CD4-positive, alpha-beta T cell treated with Interleukin-6 for 4 hours (primary cell): ENCODE data around the gene TEX29.

Source experiments
- DNase-seq: peaks from one replicate; pipeline ENCODE4 v3.0.0-alpha.2; 2020; ENCODE audit warnings: mixed read lengths

The TEX29 gene

DNA sequence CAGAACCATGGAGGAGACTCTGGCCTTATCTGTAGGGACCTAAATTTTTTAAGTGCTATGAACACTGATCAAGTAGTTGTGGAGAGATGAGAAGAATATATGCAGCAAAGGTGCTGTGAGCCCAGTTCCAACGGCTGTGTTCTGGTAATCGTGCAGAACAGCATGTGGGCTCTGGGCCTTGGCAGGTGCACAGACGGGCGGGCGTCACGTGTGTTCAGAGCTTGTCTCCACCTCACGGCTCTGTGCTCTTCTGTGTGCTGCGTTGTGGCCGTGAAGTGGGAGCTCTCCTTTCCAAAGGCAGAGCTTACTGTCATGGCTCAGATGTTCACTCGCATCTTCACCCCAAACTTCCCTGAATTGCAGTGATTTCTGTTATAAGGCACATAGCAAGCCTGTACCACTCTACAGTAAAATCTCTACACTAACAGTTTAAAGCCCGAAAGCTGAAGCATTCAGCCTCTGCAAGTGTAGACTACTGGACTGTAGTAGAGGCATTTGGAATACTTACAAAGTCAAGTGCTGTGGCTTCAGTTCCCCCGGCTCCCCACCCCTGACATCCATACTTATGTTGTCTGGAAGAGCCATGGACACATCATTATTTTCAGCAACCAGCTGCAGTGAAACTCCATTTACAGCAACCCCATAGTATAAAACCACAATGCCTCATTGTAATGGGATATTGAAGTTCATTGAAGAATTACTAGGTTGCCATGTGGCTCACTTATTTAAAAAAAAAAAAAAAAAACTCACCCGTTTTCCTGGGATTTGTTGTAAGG lies 27.5 kb upstream of the TEX29 start:
- DNase-seq = no peak

DNA sequence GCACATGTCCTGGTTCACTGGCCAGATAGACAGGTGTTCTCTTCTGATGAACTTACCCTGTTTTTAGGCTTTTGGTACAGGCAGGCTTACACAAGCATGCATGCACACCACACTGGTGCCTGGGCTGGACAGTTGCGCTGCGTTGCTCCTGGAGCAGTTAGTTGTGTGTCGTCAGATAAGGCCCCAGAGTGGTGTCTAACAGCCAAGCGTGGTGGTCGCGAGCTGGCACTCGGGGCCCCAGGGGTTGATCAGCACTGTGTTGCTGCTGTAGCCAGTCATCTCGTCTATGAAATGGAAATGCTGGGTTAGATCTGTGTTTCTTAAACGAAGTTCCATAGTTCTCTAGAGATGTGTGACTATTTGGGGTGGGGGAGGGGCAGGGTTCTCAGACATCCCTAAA lies 24.6 kb upstream of the TEX29 start:
- DNase-seq = no peak

DNA sequence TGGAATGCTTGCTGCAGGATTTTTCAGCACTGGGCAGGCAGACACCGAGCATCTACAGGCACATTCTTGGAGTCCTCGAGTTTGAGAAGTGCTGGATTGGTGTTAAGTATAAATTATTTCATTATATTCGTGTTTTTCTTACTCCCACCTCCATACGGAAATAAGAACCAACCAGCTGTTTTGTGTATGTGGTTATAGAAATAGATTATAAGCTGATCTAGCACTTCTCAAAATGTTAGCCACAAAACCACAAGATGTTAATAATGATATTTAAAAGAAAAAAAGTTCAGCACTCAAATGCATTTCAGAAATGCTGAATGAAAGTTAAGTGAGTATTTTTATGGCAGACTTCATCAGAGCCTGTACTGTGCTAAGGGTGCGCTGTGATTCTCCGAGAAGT lies 24.0 kb upstream of the TEX29 start:
- no peak for DNase-seq

DNA sequence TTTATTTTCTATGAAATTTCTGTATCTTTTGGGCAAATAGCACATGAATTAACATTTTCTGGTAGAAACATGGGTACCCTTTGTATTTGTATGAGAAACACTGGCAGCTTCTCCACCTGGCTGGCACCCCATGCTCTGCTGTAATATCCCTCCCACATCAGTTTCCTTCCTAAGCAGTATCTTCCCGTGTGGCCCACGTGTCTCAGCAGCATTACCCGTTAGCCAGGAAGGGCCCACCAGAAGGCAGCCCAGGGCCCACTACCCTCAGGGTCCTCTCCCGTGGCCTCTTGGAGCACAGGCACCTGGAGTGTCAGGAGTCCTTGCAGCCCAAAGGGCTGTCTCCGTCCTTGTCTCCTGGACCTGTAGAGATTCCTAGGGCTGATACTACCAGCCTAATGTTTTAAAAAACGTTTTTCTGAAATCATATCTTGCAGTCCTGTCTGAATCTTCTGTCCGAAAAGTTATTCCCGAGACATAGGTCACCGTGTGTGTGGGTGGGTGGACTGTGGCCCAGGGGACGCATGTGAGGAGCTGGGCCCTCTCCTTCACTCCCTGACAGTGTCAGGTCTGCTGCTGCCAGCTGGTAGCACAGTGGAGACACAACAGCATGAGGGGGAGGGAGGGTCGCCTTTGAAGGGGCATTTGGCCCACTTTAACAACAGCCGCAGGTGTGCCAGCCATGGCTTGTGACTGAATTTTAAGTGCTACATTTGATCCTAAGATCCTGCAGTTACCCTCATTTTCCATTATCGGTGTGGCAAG lies 22.0 kb upstream of the TEX29 start:
- DNase-seq = no peak

DNA sequence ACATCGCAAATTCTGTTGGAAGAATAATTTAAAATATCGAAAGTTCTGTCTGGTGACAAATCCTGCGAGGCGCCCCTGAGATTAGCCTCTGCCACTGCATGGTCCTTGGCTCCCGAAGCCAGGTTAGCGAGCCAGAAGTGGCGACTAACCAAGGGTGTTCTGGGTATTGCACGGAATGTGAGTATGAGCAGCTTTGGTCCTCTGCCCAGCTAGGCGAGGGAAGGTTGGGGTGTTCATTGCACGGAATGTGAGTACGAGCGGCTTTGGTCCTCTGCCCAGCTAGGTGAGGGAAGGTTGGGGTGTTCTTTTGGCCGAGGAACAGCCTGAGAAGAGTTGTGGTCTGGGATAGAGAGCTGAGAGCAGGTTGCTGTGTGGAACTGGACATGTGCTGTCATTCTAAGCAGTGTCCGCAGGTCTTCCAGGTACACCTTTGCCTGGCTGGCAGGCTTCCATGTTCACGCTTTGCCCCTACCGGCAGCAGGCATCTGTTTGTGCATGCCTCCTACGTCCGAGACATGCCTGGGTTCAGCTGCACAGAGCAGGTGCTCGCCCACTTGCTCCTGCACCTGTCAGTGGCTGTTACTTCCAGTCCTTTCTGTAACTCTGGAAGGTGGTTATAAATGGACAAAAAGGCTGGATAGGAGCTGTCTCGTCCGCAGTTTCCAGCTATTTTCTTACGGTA lies 18.3 kb upstream of the TEX29 start:
- DNase-seq = no peak

DNA sequence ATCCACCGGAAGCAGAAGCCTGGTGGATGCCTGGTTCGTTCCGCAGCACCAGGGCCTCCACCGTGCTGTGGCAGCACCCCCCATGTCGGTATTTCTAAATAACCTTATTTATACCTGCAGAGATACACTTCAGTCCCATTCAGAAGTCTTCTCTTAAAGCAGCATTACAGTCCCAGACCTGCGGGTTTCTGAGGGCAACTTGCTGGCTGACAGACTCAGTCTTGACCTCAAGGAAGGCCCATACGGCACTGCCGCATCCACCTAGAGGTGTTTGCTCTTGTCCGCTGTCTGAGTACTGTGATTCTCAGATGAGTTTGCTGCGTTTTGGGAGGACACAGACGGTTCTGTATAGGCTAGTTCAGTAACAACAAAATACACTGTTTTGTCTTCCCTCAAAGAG lies 16.9 kb upstream of the TEX29 start:
- no peak for DNase-seq

DNA sequence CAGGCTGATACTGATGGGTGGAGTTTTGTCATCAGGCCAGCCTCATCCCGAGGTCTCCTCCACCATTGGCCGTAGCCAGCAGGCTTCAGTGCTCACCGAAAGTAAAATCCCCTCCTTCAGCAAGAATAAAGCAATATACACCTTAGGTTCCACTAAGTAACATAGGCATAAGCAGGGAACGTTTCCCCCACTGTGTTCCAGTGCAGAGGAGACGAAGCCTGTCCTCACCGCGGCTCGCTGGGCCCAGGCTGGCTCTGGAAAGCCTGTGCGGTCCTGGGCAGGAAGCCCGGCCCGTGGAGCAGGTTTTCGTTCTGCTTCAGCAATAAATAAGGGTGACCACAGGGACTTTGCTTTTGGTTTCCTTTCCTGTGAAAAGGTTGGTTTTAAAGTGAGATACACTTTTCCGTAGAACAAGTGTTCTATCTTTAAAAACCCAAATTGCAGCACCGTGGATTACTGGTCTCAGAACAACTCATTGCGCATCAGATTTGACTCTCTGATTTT lies 16.3 kb upstream of the TEX29 start:
- no peak for DNase-seq

DNA sequence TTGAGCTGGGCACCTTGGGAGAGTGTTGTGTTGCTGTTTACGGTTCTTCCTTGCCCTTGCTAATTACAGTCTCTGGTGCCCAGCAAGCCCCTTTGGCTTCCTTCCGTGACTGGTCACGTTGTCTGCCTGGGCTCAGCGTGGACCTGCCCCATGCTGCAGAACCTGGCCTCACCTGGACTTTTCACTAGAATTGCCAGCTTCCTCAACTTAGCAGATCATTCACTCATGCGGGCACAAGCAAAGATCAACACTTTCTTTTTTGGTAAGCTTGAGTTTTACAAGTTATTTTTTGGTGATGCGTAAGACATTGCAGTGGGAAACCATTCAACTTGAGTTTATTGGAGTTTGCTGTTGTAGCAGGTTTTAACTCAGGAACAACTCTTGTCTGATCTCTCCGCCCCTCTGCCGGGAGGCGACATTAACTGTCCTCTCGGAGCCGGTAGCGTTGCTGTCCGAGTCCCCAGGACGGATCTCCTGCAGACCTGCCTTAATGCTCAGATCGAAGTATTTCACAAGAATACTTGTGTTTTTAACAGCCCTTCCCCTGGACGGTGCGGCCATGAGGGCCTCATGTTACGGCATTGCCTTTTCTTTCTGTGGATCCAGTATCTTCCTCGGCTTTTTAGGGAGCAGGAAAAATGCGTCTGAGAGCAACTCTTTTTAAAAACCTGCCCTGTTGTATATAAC lies 15.7 kb upstream of the TEX29 start:
- no peak for DNase-seq

DNA sequence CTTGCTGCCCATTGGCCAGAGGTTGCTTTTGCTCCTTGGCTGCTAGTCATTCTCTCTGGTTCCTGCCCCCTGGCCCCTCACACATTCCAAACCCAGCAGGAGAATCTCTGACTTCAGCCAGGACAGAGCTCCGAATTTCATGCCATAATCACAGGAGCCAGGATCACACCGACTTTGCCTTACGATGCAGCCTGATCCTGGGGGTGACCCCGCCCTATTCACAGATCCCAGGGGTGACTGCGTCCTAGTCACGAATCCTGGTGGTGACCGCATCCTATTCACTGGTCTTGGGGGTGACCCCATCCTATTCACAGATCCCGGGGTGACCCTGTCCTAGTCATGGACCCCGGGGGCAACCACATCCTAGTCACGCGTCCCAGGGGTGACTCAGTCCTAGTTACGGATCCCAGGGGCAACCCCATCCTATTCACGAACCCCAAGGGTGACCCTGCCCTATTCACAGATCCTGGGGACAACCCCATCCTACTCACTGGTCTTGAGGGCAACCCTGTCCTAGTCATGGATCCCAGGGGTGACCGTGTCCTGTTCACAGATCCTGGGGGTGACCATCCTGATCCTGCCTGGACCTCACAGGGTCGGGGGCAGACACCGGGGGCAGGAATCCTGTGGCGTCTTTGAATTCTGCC lies 7.4 kb upstream of the TEX29 start:
- DNase-seq = no peak

DNA sequence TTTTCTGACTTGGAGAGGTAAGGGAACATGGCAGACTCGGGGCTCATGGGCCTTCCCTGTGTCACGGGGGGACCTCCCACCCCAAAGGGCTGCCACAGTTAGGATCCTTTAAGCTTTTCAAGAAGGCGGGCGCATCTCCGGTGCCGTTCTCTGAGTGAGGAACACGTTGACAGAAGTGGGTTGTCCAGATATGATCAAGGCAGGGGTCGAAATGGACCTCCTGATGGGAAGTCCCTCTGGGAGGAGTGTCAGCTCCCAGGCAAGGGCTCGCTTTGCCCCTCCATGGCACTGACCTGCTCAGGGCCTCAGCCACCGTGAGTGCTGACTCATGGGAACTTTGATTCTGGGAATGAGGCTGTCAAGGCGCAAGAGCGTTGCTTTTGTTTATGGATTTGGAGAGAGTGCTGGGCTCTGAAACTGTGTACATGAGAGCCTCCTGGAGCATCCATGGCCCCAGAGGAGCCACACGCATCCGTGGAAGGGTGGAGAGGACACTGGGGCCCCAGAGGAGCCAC lies 6.5 kb upstream of the TEX29 start:
- no peak for DNase-seq

DNA sequence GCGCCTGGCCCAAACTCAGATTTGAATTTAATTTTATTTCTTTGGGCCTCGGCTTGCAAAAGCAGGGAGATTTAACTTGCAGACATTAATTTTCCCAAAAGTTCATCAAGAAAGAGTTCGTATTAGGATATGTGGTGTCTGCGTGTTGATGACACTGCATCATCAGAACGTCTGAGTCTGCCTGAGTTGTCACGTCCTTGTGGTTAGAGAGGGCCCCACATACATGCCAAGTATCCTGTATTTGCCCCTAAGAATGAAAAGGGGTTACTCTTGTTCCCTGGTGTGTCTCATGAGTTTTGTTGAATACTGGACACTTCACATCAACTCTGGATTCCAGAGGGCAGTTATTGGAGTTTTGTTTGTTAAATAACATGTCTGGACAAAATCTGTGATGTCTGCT lies 5.6 kb upstream of the TEX29 start:
- no peak for DNase-seq

DNA sequence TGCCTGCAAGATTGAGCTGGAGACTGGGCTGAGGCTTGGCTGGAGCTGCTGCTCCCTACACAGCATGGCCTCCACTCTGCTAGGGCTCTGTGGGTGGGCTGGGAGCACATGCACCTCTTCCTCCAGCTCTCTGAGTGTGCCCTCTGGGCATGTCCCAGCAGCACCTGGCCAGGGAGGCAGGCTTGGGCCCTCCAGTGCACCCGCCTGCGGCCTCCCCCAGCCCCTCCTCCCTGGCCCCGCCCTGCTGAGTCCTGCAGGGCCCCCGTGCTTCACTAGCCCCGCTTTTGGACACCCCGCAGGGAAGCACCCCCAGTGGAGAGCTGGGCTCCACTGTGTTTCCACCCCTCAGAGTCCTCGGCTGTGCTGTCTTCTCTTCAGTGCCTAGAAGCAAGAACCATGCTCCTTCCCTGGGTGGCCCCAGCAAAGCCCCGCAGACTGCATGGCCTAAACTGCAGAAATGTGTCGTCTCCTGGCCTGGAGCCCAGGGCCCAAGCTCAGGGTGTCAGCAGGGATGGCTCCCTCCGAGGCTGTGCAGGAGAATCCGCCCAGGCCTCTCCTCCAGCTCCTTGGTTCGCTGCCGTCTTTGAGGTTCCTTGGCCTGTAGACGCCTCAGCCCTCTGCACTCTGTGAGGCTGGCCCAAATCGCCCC lies 5.0 kb upstream of the TEX29 start:
- DNase-seq = no peak

DNA sequence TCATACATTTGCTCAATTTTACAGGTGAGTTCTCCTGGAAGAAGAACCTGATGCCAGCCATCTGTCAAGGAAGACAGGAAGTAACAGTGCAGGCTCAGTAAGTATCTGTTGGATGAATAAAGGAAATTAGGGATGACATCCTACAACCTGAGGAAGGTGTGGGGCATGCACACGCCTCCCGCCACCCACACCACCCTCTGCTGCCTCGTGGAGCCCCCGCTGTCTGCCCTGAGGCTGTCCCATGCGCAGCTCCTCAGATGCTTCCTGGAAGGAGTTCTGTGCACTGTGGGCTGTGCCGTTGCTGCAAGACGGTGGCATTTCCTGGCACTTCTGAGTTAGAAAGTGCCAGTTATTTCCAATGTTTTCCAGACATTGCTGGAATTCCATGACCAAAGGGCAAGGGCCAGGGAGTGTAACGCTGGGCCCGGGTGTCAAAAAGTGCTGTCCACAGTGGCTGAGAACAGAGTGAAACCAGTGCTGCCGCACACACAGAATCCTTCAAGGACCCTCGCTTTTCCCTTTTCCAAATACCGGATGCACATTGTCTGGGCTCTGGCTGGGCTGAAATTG lies 4.2 kb upstream of the TEX29 start:
- no peak for DNase-seq

DNA sequence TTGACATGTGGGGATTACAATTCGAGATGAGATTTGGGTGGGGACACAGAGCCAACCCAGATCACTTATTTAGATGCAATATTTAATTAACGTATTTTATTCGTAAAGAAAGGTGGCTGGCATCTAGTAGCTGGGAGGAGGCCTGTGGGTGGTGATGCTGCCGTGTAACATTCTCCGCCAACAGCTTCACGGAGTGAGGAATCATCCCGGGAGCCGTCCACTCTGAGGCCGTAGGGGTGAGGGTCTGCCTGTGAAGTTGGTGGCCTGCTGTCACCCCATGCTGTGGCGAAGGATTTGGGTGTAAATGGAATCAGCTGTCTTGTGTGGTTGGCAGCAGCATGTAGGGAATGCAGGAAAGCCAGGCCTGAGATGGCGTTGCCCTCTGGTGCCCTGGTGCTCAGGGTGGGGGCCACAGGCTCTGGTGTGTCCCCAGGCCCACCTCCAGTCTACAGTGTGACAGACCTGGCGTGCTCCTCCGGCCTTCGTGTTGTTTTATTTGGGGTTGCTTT lies 3.3 kb upstream of the TEX29 start:
- DNase-seq = no peak

DNA sequence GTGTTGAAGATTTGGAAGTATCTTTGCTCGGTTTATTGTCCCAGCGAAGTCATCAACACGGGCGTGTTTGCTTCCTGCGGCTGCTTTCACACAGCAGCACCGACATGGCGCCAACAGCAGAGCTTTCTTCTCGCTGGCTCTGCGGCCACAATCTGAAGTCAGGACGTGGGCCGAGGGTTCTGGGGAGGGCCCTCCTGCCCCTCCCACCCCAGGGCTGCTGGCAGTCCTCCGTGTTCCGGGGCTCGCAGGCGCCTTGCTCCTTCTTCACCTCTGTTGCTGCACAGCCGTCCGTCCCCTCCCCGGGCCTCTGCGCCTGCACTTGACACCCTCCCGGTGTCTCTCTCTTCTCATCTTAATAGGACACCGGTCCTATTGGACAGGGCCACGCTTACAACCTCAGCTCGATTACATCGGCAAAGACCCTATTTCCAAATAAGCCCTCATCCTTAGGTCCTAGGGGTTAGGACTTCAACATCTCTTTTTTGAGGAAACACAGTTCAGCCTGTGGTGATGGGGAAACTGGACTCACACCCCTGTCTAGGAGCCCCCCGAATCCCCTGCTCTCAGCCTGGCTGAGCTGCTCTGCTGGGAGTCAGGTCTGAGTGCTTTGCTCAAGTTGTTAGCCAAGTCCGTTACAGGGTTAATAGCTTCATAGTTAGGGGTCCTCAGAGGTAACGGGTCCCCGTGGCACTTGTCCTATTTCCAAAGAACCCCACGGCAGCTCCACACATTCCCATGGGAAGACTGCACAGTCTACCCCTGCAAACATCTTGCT lies 2.7 kb upstream of the TEX29 start:
- DNase-seq = no peak

DNA sequence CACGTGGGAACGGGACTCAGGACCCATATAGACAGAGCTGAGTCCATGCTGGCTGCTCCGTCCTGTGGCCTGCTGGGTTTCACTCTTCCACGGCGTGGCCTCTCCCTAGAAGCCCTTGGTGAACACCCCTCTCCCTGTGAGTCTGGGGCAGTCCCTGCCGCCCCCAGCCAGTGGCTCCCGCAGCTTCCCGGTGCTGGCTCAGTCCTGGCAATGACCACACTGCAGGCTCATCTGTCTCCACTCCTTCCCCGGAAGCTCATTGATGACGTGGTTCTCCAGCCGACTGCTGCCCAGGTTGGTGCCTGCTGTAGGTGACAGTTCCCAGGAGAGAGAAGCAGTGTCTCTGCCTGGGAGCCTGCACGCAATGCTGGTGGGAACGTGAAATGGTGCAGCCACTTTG lies 2.1 kb upstream of the TEX29 start:
- DNase-seq = no peak

DNA sequence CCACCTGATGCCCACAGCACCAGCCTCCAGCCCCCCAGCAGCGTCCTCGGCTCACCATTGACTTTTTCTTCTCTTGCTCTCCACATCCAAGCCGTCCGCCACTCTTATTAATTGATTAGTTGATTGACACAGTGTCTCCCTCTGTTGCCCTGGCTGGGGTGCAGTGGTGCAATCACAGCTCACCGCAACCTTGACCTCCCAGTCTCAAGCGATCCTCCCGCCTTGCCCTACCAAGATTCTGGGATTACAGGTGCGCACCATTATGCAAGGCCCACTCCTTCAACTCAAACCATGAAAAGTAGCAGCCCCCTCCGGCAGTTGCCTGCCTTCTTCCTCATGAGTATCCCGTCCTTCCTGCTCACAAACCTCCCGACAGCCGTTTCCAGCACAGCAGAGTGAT lies 921 bp upstream of the TEX29 start:
- DNase-seq = no peak

DNA sequence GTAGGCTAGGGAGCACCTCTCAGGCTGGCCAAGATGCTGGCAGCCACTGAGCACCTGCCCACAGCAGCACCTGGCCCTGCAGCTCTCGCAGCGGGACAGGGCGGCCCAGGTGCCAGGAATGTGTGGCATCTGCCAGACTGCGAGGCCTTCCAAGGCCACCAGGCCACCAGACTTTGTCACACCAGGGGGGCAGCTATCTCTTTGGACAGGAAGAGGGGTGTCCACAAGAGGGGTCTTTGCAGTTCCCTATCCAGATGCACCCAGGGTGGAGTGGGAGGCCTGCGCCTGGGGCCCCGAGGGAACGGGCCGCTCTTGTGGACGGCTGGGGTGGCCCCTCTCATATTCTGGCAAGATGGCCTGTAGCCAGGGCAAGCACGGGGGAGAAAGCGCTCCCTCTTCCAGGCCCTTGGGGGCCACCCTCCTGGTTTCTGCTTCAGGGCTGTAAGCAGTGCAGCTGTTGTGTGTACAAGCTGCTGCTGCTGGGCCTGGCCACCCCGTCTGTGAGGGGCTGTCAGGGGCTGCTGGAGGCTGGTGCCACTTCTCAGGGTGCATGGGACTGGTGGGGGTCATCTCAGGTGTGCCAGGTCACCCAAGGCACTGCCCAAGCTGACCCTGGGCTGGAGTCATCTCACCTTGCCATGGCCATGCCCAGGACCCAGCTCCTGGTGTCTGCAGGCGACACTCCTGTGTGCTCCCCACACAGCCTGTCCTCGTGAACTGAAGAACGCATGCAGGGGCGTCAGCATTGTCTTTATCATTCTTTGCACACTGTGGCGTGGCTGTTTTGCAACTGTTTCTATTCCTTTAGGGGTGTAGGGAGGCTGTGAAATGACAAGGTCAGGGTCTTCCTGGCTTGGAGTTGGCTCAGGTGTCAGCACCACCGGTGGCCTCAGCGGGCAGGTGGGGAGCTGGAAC lies 1.8 kb downstream of the TEX29 start:
- no peak for DNase-seq

DNA sequence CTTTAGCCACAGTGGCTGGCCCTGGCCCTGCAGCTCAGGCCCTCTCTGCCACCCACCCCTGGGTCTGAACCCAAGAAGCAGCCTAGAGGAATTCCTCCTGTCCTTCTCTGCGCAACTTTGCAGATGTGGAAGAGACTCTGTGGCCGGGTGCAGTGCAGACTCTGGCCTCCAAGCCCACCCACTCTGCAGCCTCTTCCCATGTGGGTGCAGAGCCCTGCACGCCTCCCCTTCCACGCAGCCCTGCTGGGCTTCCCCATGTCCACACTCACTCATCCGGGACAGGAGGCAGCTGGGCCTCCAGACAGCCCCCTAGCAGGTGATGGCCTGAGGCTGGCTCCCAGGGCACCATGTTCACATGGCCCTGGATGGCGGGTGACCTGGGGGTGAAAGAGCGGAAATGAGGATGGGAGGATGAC lies 2.5 kb downstream of the TEX29 start:
- no peak for DNase-seq
